Posterior vena cava (tissue), 2 donors: Measurements from ENCODE around the gene CA5A. TPM values are rescaled to one million over a fixed set of nuclear protein-coding genes. Genes with fewer than 3 reads are reported as not detected.

Source experiments
- DNase-seq: peaks from one replicate; pipeline ENCODE4 v3.0.0-alpha.2; 2020; ENCODE audit warnings: low spot score
- intact Hi-C, 2 donors: fragments of 100-400 bp; cut with DNase I; formaldehyde crosslinking; loops; one replicate each; pipeline versions ENCODE4 v1.14.1 to v1.14.2; 2022 to 2023
- total RNA-seq, 2 donors: library from RNA; stranded (reverse); fragmentation: NEBNext Ultra II Directional; extraction: Animal tissue kit (Norgen Biotek cat#: 25700); gene quantifications; one replicate each; pipeline ENCODE4 v1.2.1, GENCODE V29; 2021
- donor health status: DM: yes; HTN: yes; CAD: no.
- donor health status: DM: yes; HTN: yes; CAD: no.

CA5A gene
- total RNA-seq, 2 donors from 2014 or later = not detected

DNA sequence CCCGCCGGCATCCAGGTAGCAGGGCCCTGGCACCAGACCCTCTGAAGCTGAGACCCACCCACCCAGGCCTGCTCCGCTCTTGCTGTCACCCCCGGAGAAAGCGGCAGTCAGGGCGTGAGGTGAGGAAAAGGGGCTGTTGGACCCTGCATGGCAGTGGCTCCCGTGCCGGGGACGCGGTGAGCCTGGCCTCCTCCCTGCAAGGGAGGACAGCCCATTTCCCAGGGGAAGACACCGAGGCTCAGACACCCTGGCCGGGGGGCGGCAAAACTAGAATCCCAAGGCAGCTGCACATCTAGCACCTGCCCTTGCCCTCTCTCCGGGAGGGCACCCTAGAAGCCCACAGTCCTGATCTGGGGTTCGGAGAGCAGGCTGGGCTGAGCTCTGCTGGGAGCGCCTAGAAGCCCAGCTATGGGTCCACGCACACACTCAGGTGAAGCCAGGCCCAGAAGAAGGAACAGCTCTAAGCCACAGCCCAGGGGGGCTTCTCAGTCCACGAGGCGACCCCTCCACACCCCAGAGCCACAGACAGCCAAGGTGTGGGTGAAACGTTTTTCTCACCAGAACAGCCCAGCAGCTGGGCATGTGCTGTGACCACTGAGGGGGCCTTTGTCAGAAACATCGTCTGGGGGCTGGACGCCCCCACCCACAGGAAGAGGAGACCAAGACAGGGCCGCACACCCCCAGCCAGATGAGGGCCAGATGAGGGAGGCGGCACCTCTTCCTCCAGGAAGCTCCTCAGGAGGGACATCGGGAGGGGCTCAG is 89.4 kb downstream of the CA5A start:
- no peak for DNase-seq

DNA sequence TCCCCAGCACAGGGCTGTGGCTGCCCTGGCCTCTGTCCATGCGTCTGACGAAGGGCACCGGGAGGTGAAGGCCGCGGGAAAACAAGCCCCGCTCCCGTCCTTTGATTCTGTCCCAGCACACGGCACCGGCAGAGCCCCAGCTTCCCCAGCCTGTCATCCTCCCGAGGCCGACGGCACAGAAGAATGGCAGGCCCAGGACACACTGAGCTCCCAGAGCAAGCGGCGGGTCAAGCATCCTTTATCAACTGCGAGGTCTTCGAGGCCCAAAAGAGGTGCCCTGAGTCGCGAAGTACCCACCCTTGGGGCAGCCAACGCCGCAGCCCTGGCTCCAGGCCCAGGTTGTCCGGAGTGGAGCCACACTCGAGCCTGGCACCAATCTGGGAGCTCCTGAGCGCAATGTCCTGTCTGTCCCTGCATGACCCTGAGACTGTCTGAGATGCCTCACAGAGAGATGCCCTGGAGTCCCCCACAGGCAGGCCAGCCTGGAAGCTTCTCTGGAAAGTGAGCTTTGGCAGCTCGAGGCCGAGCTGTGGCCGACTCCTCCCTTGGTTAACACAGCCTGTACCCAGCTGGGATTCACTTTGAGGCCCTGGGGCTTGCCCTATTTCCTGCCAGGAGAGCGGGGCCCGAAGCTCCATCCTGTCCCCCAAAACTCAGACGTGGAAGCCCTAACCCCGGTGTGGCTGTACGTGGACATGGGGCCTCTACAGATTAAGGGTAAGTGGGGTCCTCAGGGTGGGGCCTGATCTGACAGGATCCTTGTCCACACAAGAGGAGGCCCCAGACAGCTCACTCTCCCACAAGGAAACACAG is 90.3 kb downstream of the CA5A start:
- intact Hi-C loops = no loop called here
- DNase-seq = no peak

More for the DNA sequence above, 89.4 kb downstream of the CA5A start:
- intact Hi-C loops = no loop called here

DNA sequence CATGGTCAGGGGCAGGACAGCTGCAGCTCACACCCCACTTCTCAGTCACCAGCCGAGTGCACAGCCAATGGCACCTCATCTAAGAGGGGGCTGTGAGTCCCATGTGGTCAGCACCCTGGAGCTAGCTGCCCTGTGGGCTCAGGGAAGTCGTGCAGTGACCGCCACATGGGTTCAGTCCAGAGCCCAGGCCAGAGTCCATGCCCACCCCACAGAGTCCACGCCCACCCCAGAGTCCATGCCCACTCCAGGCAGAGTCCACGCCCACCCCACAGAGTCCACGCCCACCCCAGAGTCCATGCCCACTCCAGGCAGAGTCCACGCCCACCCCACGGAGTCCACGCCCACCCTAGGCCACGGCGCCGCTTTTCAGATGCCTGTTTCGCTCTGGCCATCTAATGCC is 91.1 kb downstream of the CA5A start:
- DNase-seq = no peak
- intact Hi-C loops = no loop called here

DNA sequence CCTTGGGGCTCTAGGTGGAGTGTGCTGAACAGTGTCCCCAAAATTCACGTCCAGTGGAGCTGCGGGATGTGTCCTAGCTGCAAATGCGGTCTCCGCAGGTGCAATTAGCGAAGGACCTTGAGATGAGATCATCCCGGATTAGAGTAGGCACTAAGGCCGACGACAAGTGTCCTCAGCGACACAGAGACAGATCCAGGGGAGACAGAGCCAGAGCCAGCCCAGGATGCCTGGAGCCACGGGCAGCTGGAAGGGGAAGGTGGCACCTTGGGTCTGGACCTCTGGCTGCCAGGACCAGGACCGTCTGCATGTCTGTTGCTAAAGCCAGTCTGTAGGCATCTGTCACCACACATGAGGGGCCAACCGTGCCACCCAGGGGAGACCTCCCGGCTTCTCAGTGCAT is 91.5 kb downstream of the CA5A start:
- intact Hi-C loops = loop anchor here in 1 of 2 donors (5.0 kb wide), 1 partner anchor 32 kb away; no protein-coding TSS in a partner anchor
- DNase-seq = no peak

DNA sequence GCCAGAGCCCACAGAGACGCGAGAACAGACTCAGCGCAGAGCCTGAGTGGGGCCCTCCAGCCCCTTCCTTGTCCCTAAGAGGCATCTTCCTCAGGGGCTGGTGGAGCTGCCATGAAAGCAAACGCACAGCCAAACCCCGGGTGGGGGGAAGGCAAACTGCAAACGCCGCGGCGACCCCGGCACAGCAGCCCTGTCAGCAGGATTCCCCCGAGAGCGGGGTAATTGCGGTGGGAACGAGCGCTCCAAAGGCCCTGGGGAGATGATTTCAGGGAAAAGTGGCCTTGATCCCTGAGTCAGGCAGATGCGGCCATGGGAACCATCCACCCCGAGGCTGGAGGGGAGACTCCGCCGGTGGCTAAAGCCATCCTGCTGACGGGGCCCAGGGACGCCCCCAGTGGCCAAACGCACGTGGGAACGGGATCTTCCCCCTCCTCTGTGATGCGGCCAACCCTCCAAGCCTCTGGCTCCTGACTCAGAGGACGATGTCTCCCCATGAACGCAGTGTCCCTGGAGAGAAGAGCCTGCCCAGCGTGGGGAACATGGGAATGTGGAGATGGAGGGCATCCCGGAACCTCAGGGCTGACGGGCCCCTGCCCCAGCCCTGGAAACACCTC is 92.1 kb downstream of the CA5A start:
- DNase-seq = no peak
- intact Hi-C loops = loop anchor here in 1 of 2 donors (5.0 kb wide), 1 partner anchor 33 kb away; no protein-coding TSS in a partner anchor

DNA sequence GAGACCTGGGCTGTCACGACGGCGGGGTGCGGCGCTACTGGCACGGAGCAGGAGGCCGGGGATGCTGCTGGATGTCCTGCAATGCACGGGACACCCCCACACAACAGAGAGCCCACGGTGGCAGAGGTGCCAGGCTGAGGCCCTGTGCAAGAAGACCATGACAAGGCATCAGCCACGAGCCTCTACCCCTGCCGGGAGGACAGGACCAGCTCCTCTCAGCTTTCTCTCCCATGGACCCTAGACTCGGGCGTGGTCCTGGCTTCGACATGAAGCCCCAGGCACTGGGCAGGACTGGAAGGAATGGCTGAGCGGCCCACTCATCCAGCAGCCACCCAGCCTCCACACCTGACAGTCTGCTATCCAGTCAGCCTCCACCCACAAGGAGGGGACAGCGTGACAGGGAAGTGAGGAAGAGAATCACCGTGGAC is 92.6 kb downstream of the CA5A start:
- DNase-seq = no peak
- intact Hi-C loops = loop anchor here in 1 of 2 donors (5.0 kb wide), 1 partner anchor 34 kb away; no protein-coding TSS in a partner anchor

DNA sequence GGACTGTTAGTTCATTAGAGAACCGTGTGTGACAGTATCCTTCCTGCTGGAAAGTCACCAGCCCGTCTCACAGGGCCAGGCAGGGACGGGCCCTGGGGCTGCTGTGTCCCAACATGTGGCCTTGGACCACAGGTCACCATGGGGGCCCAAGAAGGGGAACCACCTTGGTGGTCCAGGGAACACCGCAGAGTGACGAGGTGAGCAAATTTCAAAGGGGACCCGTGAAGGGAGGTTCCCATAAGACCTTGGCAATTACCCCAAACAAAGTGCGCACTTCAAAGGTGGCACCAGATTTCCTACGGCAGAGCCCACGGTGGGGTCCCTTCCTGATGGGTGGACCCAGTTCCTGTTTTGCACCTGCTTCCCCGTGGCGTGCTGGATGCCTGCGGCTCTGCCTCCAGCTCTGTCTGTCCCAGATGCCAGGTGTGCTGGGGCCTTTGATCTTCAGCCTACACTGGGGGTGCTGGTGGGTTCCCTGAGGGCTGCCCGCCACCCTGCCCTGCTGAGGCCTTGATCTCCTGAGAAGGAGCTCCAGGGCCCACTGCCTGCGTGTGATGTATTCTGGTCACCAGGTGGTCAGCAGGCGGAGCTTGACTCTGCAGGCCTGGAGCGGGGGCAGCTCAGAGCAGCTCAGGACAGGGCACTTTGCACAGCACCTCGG is 94.0 kb downstream of the CA5A start:
- intact Hi-C loops = loop anchor here in 1 of 2 donors (5.0 kb wide), 1 partner anchor 35 kb away; no protein-coding TSS in a partner anchor
- no peak for DNase-seq

DNA sequence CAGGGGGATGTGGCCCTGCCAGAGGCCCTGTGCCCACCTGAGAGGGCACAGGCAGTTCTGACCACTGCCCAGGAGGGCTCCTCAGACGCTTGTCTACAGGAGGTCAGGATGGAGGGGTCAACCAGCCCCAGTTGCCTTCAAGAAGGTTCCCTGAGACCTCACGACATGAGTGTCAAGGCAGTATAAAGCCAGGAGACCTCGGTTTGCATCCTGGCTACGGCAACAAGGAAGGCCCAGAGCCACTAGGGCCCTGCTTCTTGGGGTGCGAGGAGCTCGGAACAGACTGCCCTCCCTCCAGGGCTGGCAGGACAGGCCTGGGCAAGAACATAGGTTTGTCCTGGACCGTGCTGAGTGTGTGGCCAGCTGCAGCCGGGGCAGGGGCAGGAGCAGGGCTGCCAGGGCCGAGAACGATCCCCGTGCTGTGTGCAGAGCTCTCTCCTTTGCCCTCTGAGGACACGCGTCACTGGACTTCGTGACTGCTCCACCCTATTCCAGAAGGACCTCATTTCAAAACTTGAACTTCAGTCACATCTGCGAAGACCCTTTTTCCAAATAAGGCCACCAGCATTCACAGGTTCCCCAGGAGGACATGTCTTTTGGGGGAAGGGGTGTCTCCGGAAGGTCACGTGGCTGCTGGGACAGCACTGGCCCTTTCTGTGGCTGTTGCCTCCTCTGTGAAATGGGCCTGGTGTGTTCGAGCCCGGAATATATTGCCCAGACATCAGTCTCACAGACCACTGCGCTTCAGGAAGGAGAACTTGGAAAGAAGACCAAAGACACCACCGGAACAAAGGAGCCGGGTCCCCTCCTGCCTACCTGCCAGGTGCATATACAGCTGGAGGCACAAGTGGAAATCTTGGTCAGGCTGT is 94.8 kb downstream of the CA5A start:
- intact Hi-C loops = loop anchor here in 1 of 2 donors (5.0 kb wide), 1 partner anchor 36 kb away; no protein-coding TSS in a partner anchor
- no peak for DNase-seq

DNA sequence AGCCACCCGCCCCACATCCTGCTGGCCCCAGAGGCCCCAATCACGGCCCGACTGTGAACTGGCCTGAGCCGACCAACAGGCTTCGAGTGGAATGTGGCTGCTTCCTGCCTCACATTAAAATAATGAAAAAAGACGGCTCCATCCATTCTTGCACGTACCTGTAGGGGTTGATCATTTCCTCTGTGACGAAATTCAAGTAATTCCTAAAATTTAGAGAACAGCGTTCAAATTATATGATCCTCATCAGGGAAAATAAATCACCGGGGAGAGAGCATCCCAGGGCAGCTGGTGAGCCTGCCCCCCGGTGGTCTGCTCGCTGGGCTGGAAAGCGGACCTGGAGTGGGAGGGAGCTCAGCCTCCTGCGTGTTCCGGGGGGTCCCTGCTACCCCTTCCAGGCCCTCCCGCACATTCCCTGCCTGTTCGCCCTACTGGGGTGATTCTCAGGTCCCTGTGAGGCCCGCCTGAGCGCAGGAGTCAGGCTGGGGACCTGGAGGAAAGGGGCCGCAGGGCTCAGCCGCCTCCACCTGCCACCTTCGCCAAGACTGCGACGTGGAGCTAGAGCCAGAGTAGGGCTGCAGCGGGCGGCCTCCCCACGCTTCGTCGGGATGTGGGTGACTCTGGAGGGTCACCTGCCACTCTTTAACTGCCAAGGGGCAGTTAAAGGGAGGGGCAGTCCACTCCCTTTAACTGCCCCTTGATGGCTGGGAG is 95.9 kb downstream of the CA5A start:
- intact Hi-C loops = loop anchor here in 1 of 2 donors (5.0 kb wide), 1 partner anchor 37 kb away; no protein-coding TSS in a partner anchor
- DNase-seq = no peak

DNA sequence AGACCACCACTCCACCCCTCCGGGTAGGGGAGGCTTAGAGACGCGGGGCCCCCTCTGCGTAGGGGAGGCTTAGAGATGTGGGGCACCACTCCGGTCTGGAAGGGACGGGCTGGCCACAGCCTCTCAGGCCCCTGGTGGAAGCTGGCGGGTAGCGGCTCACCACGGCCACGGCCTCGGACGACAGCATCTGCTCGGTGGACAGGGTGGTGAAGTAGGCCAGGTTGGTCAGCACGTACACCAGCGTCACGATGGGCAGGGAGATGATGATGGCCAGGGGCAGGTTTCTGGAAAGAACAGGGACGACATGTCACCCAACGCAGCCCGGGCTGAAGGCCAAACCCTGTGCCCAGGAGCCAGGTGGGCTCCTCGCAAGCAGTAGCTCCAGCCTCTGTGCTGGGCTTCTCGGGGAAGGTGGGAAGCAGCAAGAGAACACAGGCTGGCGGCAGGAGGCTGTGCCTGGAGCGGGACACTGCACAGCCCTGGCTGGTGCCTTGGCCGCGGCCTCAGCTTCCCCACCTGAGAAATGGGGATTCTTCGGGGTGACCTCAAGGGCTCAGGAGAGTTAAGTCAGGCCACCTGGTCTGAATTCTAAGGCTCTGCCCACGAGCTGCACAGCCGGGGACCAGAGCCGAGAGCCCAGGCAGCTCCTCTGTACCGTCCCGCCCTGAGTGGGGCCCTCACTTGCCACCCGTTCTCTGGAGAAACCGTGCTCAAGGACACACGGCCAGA is 96.6 kb downstream of the CA5A start:
- intact Hi-C loops = loop anchor here in 1 of 2 donors (5.0 kb wide), 2 partner anchors 38 to 1473 kb away; no protein-coding TSS in a partner anchor
- no peak for DNase-seq

DNA sequence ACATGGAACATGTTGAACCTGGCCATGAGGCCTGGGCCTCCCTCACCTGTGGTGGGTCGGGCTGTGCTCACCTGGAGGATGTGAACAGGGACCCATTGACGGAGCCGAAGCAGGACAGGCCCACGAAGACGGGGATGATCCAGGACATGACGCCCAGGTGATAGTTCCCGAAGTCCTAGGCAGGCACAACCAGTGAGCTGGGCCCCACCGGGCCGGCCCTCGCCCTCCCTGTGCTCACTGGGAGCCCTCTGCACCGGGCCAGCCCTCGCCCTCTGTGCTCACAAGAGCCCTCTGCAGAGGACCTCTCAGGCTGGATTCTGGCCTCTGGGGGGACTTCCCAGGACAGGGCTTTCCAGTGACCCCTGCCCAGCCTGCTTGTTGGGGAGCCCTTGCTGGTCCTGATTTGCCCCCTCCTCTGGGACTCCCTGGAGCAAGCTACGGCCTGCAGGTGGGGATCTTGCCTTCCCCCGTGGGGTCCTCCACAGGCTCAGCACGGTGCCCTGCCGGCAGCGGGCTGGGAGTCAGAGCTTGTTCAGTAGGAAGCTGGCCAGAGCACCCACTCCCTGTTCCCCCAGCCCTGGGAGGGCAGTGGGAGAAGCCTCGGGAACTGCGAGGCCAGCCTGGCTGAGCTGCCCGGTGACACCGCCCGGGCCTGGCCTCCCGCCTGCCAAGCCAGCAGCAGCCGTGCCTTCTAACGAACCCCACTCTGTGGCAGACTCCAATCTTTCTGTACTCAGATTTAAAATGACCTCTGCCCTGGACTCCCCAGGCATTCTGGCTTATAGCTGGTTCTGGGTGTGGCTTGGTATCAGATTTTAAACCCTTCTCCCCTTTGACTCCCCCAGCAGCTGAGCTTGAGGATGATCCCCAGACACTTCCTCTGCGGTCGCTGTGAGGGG is 97.4 kb downstream of the CA5A start:
- intact Hi-C loops = loop anchor here in 1 of 2 donors (5.0 kb wide), 1 partner anchor 1473 kb away; no protein-coding TSS in a partner anchor
- no peak for DNase-seq

Other genes starting within 250 kb of the CA5A start
- gene KLHDC4, start 170.5 kb downstream of the CA5A start, total RNA-seq = 10 to 100 TPM; 19.8 to 21.9 TPM
- gene SLC7A5, start 67.0 kb downstream of the CA5A start, total RNA-seq = 10 to 100 TPM; 13.6 to 17.7 TPM
- gene BANP, start 14.9 kb upstream of the CA5A start, total RNA-seq = 10 to 100 TPM; 14.7 to 20.9 TPM